Measurements from ENCODE around the gene SNAI3. TPM values are rescaled to one million over a fixed set of nuclear protein-coding genes. Genes with fewer than 3 reads are reported as not detected.
A peak's percentile ranks its signal among the peaks of the same experiment; 100 is the strongest.

The SNAI3 gene
- total RNA-seq, 4 donors from 2014 or later: 0.39 to 1.7 (median 1.1) TPM; not detected in 1

GRCh38 chr16:88700322-88700635 lies 14.0 kb upstream of the SNAI3 start:
- Histone ChIP-seq H3K4me3 (no peak overlapping the region), H3K27me3 (no peaks in the 10 kb centered on the region), H3K36me3 (peaks cover 0 to 75% of the 10 kb centered on the region in 2 donors), H3K4me1 (peaks cover 0 to 57% (median 15%) of the 10 kb centered on the region in 3 donors), H3K27ac (peak overlapping the region in 3 of 4 donors; percentile 24 to 90 (median 37)), H3K9me3 (no peaks in the 10 kb centered on the region)
- ATAC-seq: no peak
- no peak for TF ChIP-seq EP300 (IDR thresholded peaks at IDR 0.05)
- no peak for TF ChIP-seq POLR2AphosphoS5 (IDR thresholded peaks at IDR 0.05)
- 68 to 80% methylated on average over 6 to 7 of the region's 14 CpGs for WGBS, 2 donors (ENCODE audit: low coverage in 1 of 2)

DNA sequence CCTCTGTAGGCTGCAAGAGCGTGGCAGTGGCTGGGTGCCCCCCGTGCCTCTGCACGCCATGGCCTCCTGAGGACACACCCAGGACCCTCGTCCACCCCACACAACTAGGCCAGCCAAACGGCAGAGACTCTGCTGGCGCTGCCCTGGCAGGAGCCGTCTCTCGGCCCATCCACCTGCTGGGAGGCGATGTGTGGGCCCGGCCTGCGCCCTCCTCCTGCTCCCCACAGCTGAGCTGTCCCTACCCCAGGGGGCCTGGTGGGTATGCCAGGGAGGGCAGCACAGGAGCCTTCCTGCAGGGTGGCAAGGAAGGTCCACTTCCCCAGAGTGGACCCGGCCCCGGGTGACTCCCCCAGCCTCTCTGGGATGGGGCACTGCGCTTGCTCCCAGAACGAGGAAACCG lies 12.9 kb upstream of the SNAI3 start:
- TF ChIP-seq POLR2AphosphoS5 (IDR thresholded peaks at IDR 0.05) (no peak), EP300 (IDR thresholded peaks at IDR 0.05) (no peak), POLR2A (IDR thresholded peaks at IDR 0.05) (no peak)
- TF ChIP-seq, protein P1, sequence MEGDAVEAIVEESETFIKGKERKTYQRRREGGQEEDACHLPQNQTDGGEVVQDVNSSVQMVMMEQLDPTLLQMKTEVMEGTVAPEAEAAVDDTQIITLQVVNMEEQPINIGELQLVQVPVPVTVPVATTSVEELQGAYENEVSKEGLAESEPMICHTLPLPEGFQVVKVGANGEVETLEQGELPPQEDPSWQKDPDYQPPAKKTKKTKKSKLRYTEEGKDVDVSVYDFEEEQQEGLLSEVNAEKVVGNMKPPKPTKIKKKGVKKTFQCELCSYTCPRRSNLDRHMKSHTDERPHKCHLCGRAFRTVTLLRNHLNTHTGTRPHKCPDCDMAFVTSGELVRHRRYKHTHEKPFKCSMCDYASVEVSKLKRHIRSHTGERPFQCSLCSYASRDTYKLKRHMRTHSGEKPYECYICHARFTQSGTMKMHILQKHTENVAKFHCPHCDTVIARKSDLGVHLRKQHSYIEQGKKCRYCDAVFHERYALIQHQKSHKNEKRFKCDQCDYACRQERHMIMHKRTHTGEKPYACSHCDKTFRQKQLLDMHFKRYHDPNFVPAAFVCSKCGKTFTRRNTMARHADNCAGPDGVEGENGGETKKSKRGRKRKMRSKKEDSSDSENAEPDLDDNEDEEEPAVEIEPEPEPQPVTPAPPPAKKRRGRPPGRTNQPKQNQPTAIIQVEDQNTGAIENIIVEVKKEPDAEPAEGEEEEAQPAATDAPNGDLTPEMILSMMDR (IDR thresholded peaks at IDR 0.05): no peak
- WGBS, 2 donors (ENCODE audit: low coverage in 1 of 2): no CpG with 5 or more reads among the region's 16 CpGs
- H3K36me3 ChIP-seq: peaks cover 0 to 78% of the 10 kb centered on the region in 2 donors

DNA sequence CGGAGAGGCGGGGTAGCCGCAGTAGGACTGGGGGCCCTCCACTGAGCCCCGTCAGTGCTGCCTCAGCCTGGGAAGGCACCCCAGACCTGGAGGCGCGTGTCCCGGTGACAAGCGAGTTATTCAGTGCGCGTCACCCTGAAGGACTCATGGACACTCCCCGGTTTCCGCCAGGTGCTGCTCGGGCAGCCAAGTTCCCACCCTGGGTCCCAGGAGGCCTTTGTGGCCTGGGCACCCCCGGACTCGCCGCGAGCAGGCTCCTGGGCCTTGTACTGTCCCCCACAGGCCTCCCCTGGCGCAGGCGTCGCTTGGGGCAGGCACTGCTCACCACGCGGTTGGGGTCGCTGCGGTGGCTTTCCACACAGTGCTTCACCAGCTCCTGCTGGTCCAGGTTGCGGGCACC lies 12.3 kb upstream of the SNAI3 start:
- Histone ChIP-seq H3K27me3 (no peaks in the 10 kb centered on the region), H3K27ac (no peak overlapping the region), H3K36me3 (peaks cover 0 to 78% of the 10 kb centered on the region in 2 donors), H3K9me3 (no peaks in the 10 kb centered on the region), H3K4me1 (peaks cover 0 to 41% (median 6%) of the 10 kb centered on the region in 3 donors), H3K4me3 (no peak overlapping the region)
- TF ChIP-seq EP300 (IDR thresholded peaks at IDR 0.05) (no peak), POLR2AphosphoS5 (IDR thresholded peaks at IDR 0.05) (no peak), POLR2A (IDR thresholded peaks at IDR 0.05) (no peak)
- TF ChIP-seq, protein P1 (IDR thresholded peaks at IDR 0.05): no peak
- no peak for ATAC-seq
- 94% methylated on average over 3 of the region's 25 CpGs; no CpG with 5 or more reads in 1 of the 2 donors for WGBS, 2 donors (ENCODE audit: low coverage in 1 of 2)

More for the DNA sequence above, 12.9 kb upstream of the SNAI3 start:
- no peak for ATAC-seq
- Histone ChIP-seq H3K4me3 (no peak overlapping the region), H3K4me1 (peaks cover 0 to 46% (median 6%) of the 10 kb centered on the region in 3 donors), H3K9me3 (no peaks in the 10 kb centered on the region), H3K27me3 (no peaks in the 10 kb centered on the region), H3K27ac (no peak overlapping the region)

- no peak for TF ChIP-seq EP300 (IDR thresholded peaks at IDR 0.05)
- TF ChIP-seq POLR2A (IDR thresholded peaks at IDR 0.05): no peak
- TF ChIP-seq, protein P1 (IDR thresholded peaks at IDR 0.05): no peak
- TF ChIP-seq POLR2AphosphoS5 (IDR thresholded peaks at IDR 0.05): no peak
- peaks cover 0 to 78% of the 10 kb centered on the region in 2 donors for H3K36me3 ChIP-seq
- H3K4me1 ChIP-seq: peaks cover 0 to 35% (median 6%) of the 10 kb centered on the region in 3 donors
- H3K27me3 ChIP-seq: no peaks in the 10 kb centered on the region
- H3K27ac ChIP-seq: no peak overlapping the region
- no peak overlapping the region for H3K4me3 ChIP-seq
- WGBS, 2 donors (ENCODE audit: low coverage in 1 of 2): 88% methylated on average over 13 of the region's 37 CpGs; no CpG with 5 or more reads in 1 of the 2 donors
- H3K9me3 ChIP-seq: no peaks in the 10 kb centered on the region
- ATAC-seq: no peak
Measured at GRCh38 chr16:88697831-88698615, 11.7 kb upstream of the SNAI3 start.

DNA sequence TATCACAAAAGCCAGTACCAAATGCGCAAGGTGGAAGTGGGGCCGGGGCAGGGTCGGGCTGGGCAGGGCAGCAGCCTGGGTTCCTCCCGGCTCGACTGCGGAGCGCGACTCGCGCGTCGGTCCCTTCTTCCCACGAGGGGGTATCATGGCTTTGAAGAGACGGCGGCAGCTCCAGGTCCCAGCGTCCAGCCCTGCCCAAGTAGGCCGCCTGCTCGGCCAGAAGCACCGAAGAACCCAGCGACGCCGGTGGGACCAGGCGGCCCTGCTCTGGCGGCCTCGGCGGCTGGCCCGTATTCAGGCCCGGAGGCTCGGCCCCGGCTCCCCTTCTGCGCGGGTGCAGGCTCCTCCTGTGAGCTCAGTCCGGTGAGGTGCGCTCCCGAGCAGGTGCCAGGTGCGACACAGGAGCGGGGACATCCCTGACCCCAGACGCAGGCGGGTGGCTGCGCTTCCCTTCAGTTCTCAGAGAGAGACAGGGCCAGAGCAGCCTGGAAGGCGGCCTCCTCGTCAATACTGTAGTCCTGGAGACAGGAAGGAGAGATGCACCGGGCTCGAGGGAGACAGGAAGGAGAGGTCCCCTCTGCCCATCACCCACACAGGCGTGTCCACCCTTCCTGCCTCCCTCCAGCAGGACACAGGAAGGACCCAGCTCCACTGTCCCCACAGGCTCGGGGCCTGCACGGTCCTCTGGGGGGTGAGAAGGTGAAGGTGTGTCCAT lies 11.0 kb upstream of the SNAI3 start:
- TF ChIP-seq POLR2AphosphoS5 (IDR thresholded peaks at IDR 0.05): no peak
- no peak for TF ChIP-seq EP300 (IDR thresholded peaks at IDR 0.05)
- TF ChIP-seq, protein P1 (IDR thresholded peaks at IDR 0.05): no peak
- TF ChIP-seq POLR2A (IDR thresholded peaks at IDR 0.05): no peak
- ATAC-seq: no peak
- H3K36me3 ChIP-seq: peaks cover 0 to 71% of the 10 kb centered on the region in 2 donors
- H3K27ac ChIP-seq: no peak overlapping the region
- no peaks in the 10 kb centered on the region for H3K9me3 ChIP-seq
- H3K27me3 ChIP-seq: peaks cover 6% of the 10 kb centered on the region
- peaks cover 0 to 27% (median 6%) of the 10 kb centered on the region in 3 donors for H3K4me1 ChIP-seq
- WGBS, 2 donors (ENCODE audit: low coverage in 1 of 2): 80% methylated on average over 2 of the region's 47 CpGs; no CpG with 5 or more reads in 1 of the 2 donors
- no peak overlapping the region for H3K4me3 ChIP-seq

Measured in gastroesophageal sphincter (tissue), 4 donors.